ENCODE data around the gene L3MBTL4.

DNA sequence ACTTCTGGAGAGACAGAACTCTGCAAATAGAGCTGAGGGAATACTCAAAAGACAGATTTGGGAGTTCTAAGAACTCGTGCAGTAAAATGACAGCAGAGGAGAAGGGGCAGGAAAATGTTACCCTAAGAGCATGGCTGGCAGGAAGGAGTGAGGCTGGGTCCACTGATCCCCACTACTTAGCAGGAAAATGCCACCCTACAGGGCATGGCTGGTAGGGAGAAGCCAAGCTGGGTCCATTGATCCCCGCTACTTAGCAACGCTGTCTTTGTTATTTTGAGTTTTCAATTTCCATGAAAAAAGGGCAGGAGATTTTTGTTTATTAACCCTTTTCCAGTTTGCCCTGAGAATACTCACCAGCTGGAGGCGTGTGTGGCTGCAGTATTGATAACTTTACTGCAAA lies 419.1 kb downstream of the L3MBTL4 start:
- TF ChIP-seq POLR2AphosphoS5 (IDR thresholded peaks at IDR 0.05) (no peak), POLR2A (IDR thresholded peaks at IDR 0.05) (no peak)
